Hepatocyte (in vitro differentiated cells): ENCODE data around the gene PRTFDC1.

ENCODE experiments used
- CTCF ChIP-seq: fragments of 200-600 bp; sonication (generic); IDR thresholded peaks from 2 replicates; pipeline ENCODE4 v1.5.1; 2016; ENCODE audit warnings: antibody characterized with exemption, mild to moderate bottlenecking; ENCODE audit not compliant: poor library complexity
- EZH2 ChIP-seq: fragments of 200-600 bp; sonication (generic); IDR thresholded peaks from 2 replicates; pipeline ENCODE4 v1.6.1; 2016; ENCODE audit warnings: antibody characterized with exemption, mild to moderate bottlenecking, borderline replicate concordance
- EZH2phosphoT487 ChIP-seq: fragments of 200-600 bp; sonication (generic); IDR thresholded peaks from one replicate; pipeline ENCODE4 v1.6.1; 2018; ENCODE audit warnings: antibody characterized with exemption, mild to moderate bottlenecking, low read depth, moderate library complexity; ENCODE audit not compliant: unreplicated experiment, severe bottlenecking

- TF ChIP-seq CTCF (peak; percentile 3), EZH2 (no peak), EZH2phosphoT487 (no peak)
These were observed 17.5 kb upstream of the PRTFDC1 start for GRCh38 chr10:24969841-24970281.
